Keratinocyte (primary cell): ENCODE results near the gene HOTAIR. TPM values are rescaled to one million over a fixed set of nuclear protein-coding genes. Genes with fewer than 3 reads are reported as not detected.

Source experiments
- DNase-seq: peaks from one replicate; pipeline ENCODE4 v3.0.0-alpha.2; 2011; ENCODE audit warnings: low read depth, missing footprints, low spot score
- FAIRE-seq: peaks from 2 replicates; lab custom pipeline; 2011; peaks lifted over from hg19 to GRCh38; lab: Jason Lieb, UNC
- H2AFZ ChIP-seq: 2 replicates; pipeline ENCODE4 v1.6.0; 2012; ENCODE audit warnings: low read length, control low read depth, inconsistent platforms; ENCODE audit not compliant: control insufficient read depth
- H3K27ac ChIP-seq: 2 replicates; pipeline ENCODE4 v1.5.1; 2011; ENCODE audit warnings: low read length; ENCODE audit not compliant: control insufficient read depth, insufficient read depth
- H3K27me3 ChIP-seq: 3 replicates; pipeline ENCODE4 v1.6.0; 2011; ENCODE audit warnings: low read length; ENCODE audit not compliant: control insufficient read depth, insufficient read depth; ENCODE audit errors: extremely low read depth
- H3K36me3 ChIP-seq, 2 experiments: 2 replicates in 1 of 2; 3 replicates in 1 of 2; pipeline ENCODE4 v1.5.1; 2011; ENCODE audit warnings: low read length in 2 of 2, mild to moderate bottlenecking in 1 of 2; ENCODE audit not compliant: control insufficient read depth in 2 of 2, insufficient read depth in 2 of 2; ENCODE audit errors: extremely low read depth in 1 of 2
- H3K4me1 ChIP-seq: 3 replicates; pipeline ENCODE4 v1.5.1; 2011; ENCODE audit warnings: low read length; ENCODE audit not compliant: control insufficient read depth, insufficient read depth; ENCODE audit errors: extremely low read depth
- H3K4me2 ChIP-seq: 3 replicates; pipeline ENCODE4 v1.6.0; 2011; ENCODE audit warnings: low read depth, low read length; ENCODE audit not compliant: control insufficient read depth, insufficient read depth; ENCODE audit errors: extremely low read depth
- H3K4me3 ChIP-seq, 3 experiments: fragments of 200-600 bp in 1 of 3; sonication (generic) in 1 of 3; 2 replicates in 2 of 3; 3 replicates in 1 of 3; pipeline ENCODE4 v1.5.1; 2011 to 2016; ENCODE audit warnings: low read length in 3 of 3, mild to moderate bottlenecking in 3 of 3, control low read depth in 2 of 3, inconsistent platforms in 1 of 3, low read depth in 1 of 3, mixed read lengths in 1 of 3, mixed run types in 1 of 3, moderate library complexity in 1 of 3; ENCODE audit not compliant: control insufficient read depth in 2 of 3, insufficient read depth in 2 of 3; ENCODE audit errors: extremely low read depth in 1 of 3
- H3K79me2 ChIP-seq: 2 replicates; pipeline ENCODE4 v1.6.0; 2012; ENCODE audit warnings: low read length; ENCODE audit not compliant: control insufficient read depth, insufficient read depth
- H3K9ac ChIP-seq: 3 replicates; pipeline ENCODE4 v1.6.0; 2011; ENCODE audit warnings: low read length; ENCODE audit not compliant: control insufficient read depth, insufficient read depth; ENCODE audit errors: extremely low read depth
- H3K9me1 ChIP-seq: 3 replicates; pipeline ENCODE4 v1.6.0; 2011; ENCODE audit warnings: low read length; ENCODE audit not compliant: control insufficient read depth, insufficient read depth; ENCODE audit errors: extremely low read depth
- H3K9me3 ChIP-seq: 2 replicates; pipeline ENCODE4 v1.5.1; 2012; ENCODE audit warnings: low read depth, low read length; ENCODE audit not compliant: control insufficient read depth
- H4K20me1 ChIP-seq: 3 replicates; pipeline ENCODE4 v1.6.0; 2011; ENCODE audit warnings: low read length; ENCODE audit not compliant: control insufficient read depth, insufficient read depth; ENCODE audit errors: extremely low read depth
- EZH2 ChIP-seq: IDR thresholded peaks from one replicate; pipeline ENCODE4 v1.6.1; 2012; ENCODE audit warnings: inconsistent platforms, mild to moderate bottlenecking, low read length, moderate library complexity
- dilution Hi-C: fragments of 300-500 bp; cut with MboI; formaldehyde crosslinking; loops from one replicate; pipeline ENCODE4 v1.7.0; 2020; ENCODE audit warnings: low sequenced_read_pairs; ENCODE audit not compliant: extremely low pct_ligation_motif_present
- polyA plus RNA-seq, 5 experiments: library from polyadenylated mRNA; depleted of rRNA in 3 of 5; stranded (reverse) in 3 of 5; stranded (forward) in 1 of 5; unstranded in 1 of 5; fragments of >200 nt; gene quantifications; 1 replicate in 1 of 5; 2 replicates in 3 of 5; 3 replicates in 1 of 5; pipeline versions ENCODE4 v1.2.1 to v1.2.3, GENCODE V29; 2011 to 2012; ENCODE audit warnings: missing spikeins in 2 of 5, low read depth in 1 of 5, low replicate concordance in 1 of 5
- TF ChIP-seq, protein P1 (sequence below), 3 experiments: IDR thresholded peaks in 1 of 3; conservative IDR thresholded peaks in 1 of 3; optimal IDR thresholded peaks in 1 of 3; 2 replicates in 2 of 3; 3 replicates in 1 of 3; pipeline versions ENCODE3 to v1.5.1; 2011; ENCODE audit warnings: low read length in 3 of 3, mild to moderate bottlenecking in 3 of 3, moderate library complexity in 2 of 3, control low read depth in 1 of 3, inconsistent platforms in 1 of 3; ENCODE audit not compliant: insufficient read depth in 2 of 3; ENCODE audit errors: extremely low read depth in 1 of 3

The HOTAIR gene
- polyA plus RNA-seq, 1 donor (not counting 4 experiments of a cell fraction or from before 2014, with no cell fraction given) = 4.0 TPM

DNA sequence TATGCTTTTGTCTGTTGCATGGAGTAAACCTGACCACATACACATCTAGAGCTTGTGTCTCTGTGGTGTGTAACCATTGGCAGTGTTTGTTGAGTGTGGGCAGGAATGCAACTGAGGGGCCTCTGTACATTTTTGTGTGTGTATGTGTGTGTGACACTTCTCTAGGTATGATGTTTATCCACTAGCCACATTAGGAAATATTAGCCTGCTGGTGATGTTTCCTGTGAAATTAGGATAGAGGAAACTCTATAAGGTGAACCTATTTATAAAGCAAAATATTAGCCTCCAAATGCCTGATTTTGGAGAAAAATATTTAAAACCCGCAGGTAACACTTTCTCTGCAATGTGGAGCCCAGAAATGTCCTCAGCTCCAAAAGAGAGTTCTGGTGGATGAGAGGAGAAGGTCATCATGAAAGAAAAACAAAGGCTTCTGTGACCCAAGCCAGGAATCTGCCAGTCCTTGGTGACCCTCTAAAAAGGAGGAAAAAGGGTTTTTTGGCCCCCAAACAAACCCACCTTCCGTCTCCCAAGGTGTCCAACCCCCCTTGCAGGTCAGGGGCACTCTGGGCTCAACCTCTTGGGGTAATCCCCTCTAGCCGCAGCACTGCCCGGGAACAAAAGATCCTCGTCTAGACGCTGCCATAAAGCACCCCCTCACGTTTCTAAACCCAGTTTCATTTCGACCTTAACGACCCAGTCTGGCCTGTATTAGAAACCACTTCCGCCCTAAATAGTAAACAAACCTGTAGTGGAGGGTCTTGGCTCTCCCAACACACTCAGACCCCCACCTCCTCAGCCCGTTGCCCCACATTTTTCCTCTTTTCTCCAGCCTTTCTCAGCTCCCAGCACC is 3.1 kb upstream of the HOTAIR start:
- peak overlapping the region; percentile 30 for H3K9ac ChIP-seq
- H3K27ac ChIP-seq = peak overlapping the region; percentile 42
- no peaks in the 10 kb centered on the region for H3K9me3 ChIP-seq
- peaks cover 26% of the 10 kb centered on the region for H3K79me2 ChIP-seq
- H2AFZ ChIP-seq = no peak overlapping the region
- no peaks in the 10 kb centered on the region for H3K27me3 ChIP-seq
- peaks cover 28% of the 10 kb centered on the region for H3K4me1 ChIP-seq
- TF ChIP-seq EZH2 = no peak
- TF ChIP-seq, protein P1, sequence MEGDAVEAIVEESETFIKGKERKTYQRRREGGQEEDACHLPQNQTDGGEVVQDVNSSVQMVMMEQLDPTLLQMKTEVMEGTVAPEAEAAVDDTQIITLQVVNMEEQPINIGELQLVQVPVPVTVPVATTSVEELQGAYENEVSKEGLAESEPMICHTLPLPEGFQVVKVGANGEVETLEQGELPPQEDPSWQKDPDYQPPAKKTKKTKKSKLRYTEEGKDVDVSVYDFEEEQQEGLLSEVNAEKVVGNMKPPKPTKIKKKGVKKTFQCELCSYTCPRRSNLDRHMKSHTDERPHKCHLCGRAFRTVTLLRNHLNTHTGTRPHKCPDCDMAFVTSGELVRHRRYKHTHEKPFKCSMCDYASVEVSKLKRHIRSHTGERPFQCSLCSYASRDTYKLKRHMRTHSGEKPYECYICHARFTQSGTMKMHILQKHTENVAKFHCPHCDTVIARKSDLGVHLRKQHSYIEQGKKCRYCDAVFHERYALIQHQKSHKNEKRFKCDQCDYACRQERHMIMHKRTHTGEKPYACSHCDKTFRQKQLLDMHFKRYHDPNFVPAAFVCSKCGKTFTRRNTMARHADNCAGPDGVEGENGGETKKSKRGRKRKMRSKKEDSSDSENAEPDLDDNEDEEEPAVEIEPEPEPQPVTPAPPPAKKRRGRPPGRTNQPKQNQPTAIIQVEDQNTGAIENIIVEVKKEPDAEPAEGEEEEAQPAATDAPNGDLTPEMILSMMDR (optimal IDR thresholded peaks at IDR 0.05 in 1 of 3, IDR thresholded peaks at IDR 0.05 in 1 of 3, conservative IDR thresholded peaks at IDR 0.05 in 1 of 3; ENCODE audit: extremely low read depth in 1 of 3, insufficient read depth in 2 of 3, low read length in 3 of 3) = no peak
- no peaks in the 10 kb centered on the region for H3K36me3 ChIP-seq
- dilution Hi-C loops = no loop called here
- no peaks in the 10 kb centered on the region for H4K20me1 ChIP-seq
- H3K4me3 ChIP-seq = peak overlapping the region in 1 of 3 experiments; percentile 7
- no peak for FAIRE-seq
- H3K9me1 ChIP-seq = no peaks in the 10 kb centered on the region
- no peak for DNase-seq
- peak overlapping the region; percentile 44 for H3K4me2 ChIP-seq

DNA sequence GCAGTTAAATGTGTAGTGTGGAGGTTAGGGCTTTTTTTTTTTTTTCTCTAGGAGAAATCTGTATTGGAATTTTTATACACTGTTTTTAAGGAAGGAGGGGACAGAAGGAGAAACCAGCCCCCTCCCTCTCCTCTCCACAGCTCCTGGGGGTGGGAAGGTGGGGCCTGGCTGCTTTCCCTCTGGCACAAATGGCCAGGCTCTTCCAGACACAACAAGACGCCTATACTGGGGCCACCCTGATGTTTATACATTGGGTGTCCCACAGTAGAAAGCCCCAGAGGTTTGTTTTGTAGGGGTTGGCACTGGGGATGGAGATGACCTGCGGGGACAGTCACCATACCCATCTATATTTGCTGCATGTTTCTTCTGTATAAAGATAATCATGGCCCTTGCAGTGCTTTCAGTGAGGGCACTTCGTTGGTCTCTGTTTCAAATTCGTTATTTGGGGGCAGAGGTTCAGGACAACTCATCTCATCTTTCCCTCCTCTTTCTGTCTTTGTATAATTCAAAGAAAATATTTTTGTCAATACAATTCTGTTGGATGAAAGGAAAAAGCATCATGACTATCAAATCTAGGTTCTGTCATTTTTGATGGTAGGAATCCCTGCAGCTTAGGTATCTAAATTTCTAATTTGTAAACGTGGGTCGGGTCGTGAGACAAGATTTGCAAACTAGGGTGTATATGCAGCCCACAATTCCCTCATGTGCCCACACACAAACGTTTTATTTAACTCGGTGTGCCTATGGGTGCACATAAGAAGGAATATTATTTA is 2.3 kb upstream of the HOTAIR start:
- DNase-seq (no peak), FAIRE-seq (no peak)
- no peak for TF ChIP-seq EZH2
- TF ChIP-seq, protein P1 (optimal IDR thresholded peaks at IDR 0.05 in 1 of 3, IDR thresholded peaks at IDR 0.05 in 1 of 3, conservative IDR thresholded peaks at IDR 0.05 in 1 of 3; ENCODE audit: extremely low read depth in 1 of 3, insufficient read depth in 2 of 3, low read length in 3 of 3) = no peak
- Histone ChIP-seq H3K27ac (no peak overlapping the region), H3K79me2 (peaks cover 25% of the 10 kb centered on the region), H3K27me3 (no peaks in the 10 kb centered on the region), H3K4me2 (peak overlapping the region; percentile 44), H3K9me1 (no peaks in the 10 kb centered on the region), H3K4me1 (peaks cover 36% of the 10 kb centered on the region), H2AFZ (no peak overlapping the region), H4K20me1 (no peaks in the 10 kb centered on the region), H3K9ac (no peak overlapping the region), H3K4me3 (no peak overlapping the region), H3K36me3 (no peaks in the 10 kb centered on the region), H3K9me3 (no peaks in the 10 kb centered on the region)
- dilution Hi-C loops = no loop called here
